Tibial nerve (tissue), 4 donors: ENCODE data around the gene HSPB9.

Experiments
- CTCF ChIP-seq, 5 experiments: fragments of 200-600 bp in 3 of 5; fragments of 450-650 bp in 2 of 5; sonication (generic) in 3 of 5; IDR thresholded peaks; one replicate each; pipeline ENCODE4 v1.5.1; 2016 to 2019; ENCODE audit warnings: antibody characterized with exemption in 5 of 5, mild to moderate bottlenecking in 3 of 5, moderate library complexity in 2 of 5
- EP300 ChIP-seq, 2 donors: sonication (generic); formaldehyde crosslinking; IDR thresholded peaks; one replicate each; pipeline ENCODE4 v1.6.1; 2017; ENCODE audit warnings: antibody characterized with exemption in 2 of 2, mild to moderate bottlenecking in 1 of 2
- POLR2A ChIP-seq, 2 donors: fragments of 450-650 bp; IDR thresholded peaks; one replicate each; pipeline ENCODE4 v1.6.1; 2017; ENCODE audit warnings: antibody characterized with exemption in 2 of 2, mild to moderate bottlenecking in 2 of 2, moderate library complexity in 2 of 2

DNA sequence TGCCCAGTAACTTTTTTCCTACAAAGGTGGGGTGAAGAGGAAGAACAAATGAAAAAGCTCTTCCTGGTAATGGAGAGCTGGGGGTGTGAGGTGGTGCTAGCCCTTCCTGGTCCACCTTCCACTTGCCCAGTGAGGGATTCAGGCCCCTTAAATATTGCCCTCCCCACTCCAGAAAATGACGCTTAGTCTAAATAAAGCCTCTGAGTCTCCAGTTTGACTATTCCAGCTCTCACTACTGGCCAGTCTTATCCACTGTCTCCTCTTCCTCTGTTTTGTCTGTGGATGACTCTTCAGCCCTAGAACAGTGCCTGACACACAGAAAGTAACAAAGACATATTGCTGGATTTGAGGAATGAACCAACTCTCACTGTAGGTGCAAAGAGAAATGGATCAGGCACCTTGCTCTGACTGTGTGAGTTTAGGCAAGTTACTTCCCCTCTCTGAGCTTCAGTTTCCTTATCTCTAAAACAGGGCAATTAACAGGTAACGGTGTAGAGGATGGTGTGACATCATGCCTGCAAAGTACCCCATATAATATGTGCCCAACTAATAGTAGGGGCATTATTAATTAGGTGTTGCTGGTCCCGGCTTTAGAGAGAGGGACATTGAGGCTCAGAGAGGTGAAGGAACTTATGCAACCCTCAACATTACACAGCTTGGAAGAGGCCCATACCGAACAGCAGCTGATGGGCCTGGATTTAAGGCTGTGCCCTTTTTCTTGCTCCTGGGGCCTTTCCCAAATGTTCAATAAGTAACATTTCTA, 45.6 kb upstream of the HSPB9 start:
- no peak for TF ChIP-seq CTCF (IDR thresholded peaks at IDR 0.05)
- no peak for TF ChIP-seq POLR2A (IDR thresholded peaks at IDR 0.05)
- TF ChIP-seq EP300 (IDR thresholded peaks at IDR 0.05): no peak
